ENCODE measurements around the gene LRRC7.

The LRRC7 gene

DNA sequence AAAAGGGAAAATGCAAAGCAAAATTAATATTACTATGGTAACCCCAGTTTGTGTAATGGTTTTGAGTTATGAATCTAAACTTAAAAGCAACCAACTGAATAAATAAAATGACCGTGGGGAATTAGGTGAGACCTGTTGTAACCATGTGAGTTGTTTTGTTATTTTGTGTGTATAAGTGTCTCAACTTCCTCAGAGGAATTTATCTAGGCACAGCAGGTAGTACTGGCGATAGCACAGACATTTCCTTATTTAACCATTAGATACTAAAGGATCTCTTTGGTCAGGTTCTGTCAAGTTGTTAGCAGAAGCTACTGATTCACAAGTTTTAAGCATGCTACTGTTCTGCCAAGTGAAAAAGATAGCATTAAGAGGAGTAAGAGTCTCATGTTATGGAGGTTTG, 39.3 kb upstream of the LRRC7 start:
- no peak for DNase-seq (ENCODE audit: insufficient read length, low spot score)
- FAIRE-seq = no peak
- TF ChIP-seq, protein P1, sequence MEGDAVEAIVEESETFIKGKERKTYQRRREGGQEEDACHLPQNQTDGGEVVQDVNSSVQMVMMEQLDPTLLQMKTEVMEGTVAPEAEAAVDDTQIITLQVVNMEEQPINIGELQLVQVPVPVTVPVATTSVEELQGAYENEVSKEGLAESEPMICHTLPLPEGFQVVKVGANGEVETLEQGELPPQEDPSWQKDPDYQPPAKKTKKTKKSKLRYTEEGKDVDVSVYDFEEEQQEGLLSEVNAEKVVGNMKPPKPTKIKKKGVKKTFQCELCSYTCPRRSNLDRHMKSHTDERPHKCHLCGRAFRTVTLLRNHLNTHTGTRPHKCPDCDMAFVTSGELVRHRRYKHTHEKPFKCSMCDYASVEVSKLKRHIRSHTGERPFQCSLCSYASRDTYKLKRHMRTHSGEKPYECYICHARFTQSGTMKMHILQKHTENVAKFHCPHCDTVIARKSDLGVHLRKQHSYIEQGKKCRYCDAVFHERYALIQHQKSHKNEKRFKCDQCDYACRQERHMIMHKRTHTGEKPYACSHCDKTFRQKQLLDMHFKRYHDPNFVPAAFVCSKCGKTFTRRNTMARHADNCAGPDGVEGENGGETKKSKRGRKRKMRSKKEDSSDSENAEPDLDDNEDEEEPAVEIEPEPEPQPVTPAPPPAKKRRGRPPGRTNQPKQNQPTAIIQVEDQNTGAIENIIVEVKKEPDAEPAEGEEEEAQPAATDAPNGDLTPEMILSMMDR (IDR thresholded peaks at IDR 0.05; ENCODE audit: insufficient read depth, missing control alignments) = no peak

DNA sequence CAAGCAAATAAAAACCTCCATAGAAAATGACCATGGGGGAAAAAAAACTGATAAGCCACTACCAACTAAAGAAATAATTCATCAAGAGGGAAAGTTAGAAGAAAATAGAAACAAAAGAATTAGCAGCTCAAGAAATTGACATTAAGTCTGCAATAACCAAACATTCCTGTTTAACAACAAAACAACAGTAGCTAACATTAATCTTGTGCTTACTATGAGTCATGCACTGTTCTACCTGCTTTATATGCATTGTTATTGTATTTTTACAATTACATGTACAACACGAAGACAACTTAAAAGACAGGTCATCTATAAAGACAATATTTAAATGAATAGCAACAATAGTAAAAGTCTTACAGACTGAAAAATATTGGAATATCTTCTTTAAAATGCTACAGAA, 34.4 kb upstream of the LRRC7 start:
- DNase-seq (ENCODE audit: insufficient read length, low spot score) (no peak), FAIRE-seq (no peak)
- TF ChIP-seq, protein P1 (IDR thresholded peaks at IDR 0.05; ENCODE audit: insufficient read depth, missing control alignments) = no peak

DNA sequence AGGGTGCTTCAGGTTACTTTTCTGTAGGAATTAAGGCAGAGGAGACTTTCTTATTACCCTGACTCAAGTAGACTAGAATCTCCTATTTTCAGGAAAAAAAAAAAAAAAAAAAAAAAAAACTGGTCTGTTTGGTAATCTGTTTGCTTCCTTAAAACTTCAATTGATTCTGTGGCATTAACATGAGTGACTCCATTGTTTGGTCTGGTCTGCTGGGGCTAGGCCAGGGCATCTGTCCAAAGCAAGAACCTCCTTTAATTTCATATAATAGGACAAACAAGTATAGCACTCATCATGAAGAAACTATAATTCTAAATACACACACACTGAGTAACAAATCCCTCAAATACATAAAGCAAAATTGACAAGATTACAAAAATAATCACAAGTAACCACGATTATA, 32.9 kb upstream of the LRRC7 start:
- FAIRE-seq (no peak), DNase-seq (ENCODE audit: insufficient read length, low spot score) (no peak)
- TF ChIP-seq, protein P1 (IDR thresholded peaks at IDR 0.05; ENCODE audit: insufficient read depth, missing control alignments) = no peak

DNA sequence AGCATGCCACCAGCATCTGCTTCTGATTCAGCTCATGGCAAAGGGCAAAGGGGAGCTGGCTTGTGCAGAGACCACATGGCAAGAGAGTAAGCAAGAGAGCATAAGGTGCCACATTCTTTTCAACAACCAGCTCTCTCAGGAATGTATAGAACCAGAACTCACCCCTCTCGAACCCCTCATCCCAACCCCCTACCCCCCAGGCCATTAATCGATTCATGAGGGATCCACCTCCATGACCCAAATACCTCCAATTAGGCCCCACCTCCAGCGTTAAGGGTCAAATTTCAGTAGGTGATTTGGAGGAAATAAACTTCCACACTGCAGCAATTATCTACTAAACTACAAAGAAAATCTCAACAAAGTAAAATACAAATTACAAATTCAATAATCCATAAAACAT, 32.2 kb upstream of the LRRC7 start:
- FAIRE-seq = no peak
- TF ChIP-seq, protein P1 (IDR thresholded peaks at IDR 0.05; ENCODE audit: insufficient read depth, missing control alignments) = no peak
- DNase-seq (ENCODE audit: insufficient read length, low spot score) = no peak

DNA sequence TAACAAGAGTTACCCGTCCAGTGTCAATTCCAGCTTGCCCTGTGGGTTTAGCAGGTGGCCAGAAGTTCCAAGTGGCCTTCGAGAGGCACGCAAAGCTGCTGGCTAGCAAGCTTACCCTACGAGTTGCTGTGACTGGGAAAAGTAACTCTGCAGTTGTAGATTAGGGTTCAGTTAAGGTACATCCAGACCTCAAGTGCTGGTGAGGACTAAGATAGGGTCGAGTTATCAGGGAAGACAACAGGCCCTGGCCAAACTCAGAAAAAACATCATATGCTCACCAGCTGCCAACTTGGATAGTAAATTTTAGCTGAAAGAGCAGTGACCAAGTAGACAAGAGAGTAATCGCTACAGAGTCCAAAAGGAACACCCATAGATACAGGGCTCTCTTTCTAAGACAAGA, 27.7 kb upstream of the LRRC7 start:
- no peak for DNase-seq (ENCODE audit: insufficient read length, low spot score)
- FAIRE-seq = no peak
- TF ChIP-seq, protein P1 (IDR thresholded peaks at IDR 0.05; ENCODE audit: insufficient read depth, missing control alignments) = no peak

DNA sequence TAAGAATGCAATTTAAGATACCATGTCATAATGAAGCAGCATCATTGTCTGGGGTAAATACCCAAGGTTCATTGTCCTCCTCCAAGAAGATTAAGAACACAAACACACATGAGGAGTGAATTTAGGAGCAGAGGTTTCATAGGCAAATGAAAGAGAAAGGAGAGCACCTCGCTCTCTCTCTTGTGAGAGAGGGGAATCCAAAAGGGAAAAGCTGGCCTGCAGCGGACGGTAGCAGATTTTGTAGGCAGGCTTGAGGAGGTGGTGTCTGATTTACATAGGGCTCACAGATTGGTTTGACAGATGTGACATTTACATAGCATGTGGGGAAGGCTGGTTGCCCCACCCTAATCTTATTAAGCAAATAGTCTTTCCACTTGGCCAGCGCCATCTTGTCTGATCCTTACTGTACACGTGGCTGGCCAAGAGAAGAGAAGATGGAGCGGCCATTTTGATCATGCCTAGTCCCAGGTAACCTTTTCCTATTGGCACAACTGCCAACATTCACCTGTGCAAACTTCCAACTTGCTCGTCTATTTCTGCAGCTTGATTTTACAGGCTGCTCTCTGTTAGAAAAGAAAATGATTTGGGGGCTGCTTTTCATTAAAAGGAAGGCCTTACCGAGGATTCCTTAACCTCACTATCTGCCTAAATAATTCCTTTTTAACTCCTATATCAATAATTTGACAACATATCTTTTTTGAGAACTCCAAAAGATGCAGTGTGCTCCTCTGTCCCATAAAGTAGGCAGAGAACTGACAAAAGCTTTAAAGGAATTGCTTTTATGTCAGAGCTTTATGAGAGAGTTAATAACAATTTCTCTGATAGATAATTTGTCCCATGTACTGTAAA, 16.0 kb upstream of the LRRC7 start:
- TF ChIP-seq, protein P1 (IDR thresholded peaks at IDR 0.05; ENCODE audit: insufficient read depth, missing control alignments) = no peak
- DNase-seq (ENCODE audit: insufficient read length, low spot score) (no peak), FAIRE-seq (no peak)

DNA sequence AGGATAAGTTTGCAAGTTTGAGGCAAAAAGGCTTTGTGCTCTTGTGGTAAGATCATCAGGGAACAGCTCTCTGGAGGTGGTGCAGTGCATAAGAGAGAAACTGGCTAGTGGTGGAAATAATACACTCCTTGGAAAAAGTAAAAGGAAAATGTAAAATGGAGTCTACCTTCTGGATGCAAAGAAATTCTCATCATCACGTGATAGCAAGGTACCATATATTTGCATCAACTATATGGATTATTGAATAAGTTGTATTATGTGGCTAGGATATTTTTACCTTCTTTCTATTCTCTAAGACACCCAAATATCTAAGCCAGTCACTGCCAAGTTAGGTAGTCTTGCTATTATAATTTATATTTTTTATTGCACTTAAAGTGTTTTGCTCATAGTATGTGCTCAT, 14.0 kb upstream of the LRRC7 start:
- DNase-seq (ENCODE audit: insufficient read length, low spot score) (no peak), FAIRE-seq (no peak)
- TF ChIP-seq, protein P1 (IDR thresholded peaks at IDR 0.05; ENCODE audit: insufficient read depth, missing control alignments) = no peak

All from D721Med (cell line).